A673 (cell line): ENCODE data around the gene ATF7IP2. TPM values are rescaled to one million over a fixed set of nuclear protein-coding genes. Genes with fewer than 3 reads are reported as not detected.

ENCODE experiments used
- BruUV-seq: library from RNA; stranded (reverse); fragments of 400-500 nt; replicated peaks from 2 replicates; lab custom pipeline; 2021; lab: Mats Ljungman, UMichigan
- CTCF ChIA-PET: fragments of 300-600 bp; sonication (Branson Sonifier 250); formaldehyde crosslinking; loops from one replicate; lab custom pipeline; 2022; ENCODE audit warnings: antibody characterized with exemption; lab: Charles Lee
- POLR2A ChIA-PET: fragments of 300-600 bp; sonication (Branson Sonifier 250); formaldehyde crosslinking; loops from one replicate; lab custom pipeline; 2022; ENCODE audit warnings: antibody characterized with exemption; ENCODE audit not compliant: low non-redundant PET; lab: Charles Lee
- DNase-seq: peaks from one replicate; pipeline ENCODE4 v3.0.0-alpha.2; 2015; ENCODE audit warnings: low spot score
- H3K27ac ChIP-seq: fragments of 200-600 bp; sonication (generic); 2 replicates; pipeline ENCODE4 v1.5.1; 2016; ENCODE audit warnings: mixed run types, low read depth, mild to moderate bottlenecking, mixed read lengths, antibody characterized with exemption, low read length; ENCODE audit not compliant: poor library complexity, severe bottlenecking
- H3K27me3 ChIP-seq: fragments of 200-600 bp; sonication (generic); replicated peaks from 2 replicates; pipeline ENCODE4 v1.6.1; 2017; ENCODE audit warnings: mixed run types, low read depth, mild to moderate bottlenecking, mixed read lengths, antibody characterized with exemption, low read length; ENCODE audit not compliant: insufficient read depth, poor library complexity
- H3K36me3 ChIP-seq: fragments of 200-600 bp; sonication (generic); 2 replicates; pipeline ENCODE4 v1.6.1; 2016; ENCODE audit warnings: mixed run types, mild to moderate bottlenecking, mixed read lengths, antibody characterized with exemption, low read length; ENCODE audit not compliant: insufficient read depth, poor library complexity, severe bottlenecking
- H3K4me1 ChIP-seq: fragments of 200-600 bp; sonication (generic); 2 replicates; pipeline ENCODE4 v1.6.1; 2017; ENCODE audit warnings: mixed run types, mild to moderate bottlenecking, mixed read lengths, antibody characterized with exemption, low read length; ENCODE audit not compliant: insufficient read depth, poor library complexity, severe bottlenecking
- H3K4me3 ChIP-seq: fragments of 200-600 bp; sonication (generic); 2 replicates; pipeline ENCODE4 v1.5.1; 2016; ENCODE audit warnings: low read depth, mixed run types, mild to moderate bottlenecking, mixed read lengths, low read length; ENCODE audit not compliant: poor library complexity, severe bottlenecking
- H3K9me3 ChIP-seq: fragments of 200-600 bp; sonication (generic); 2 replicates; pipeline ENCODE4 v1.6.1; 2016; ENCODE audit warnings: mixed run types, low read depth, mild to moderate bottlenecking, mixed read lengths, antibody characterized with exemption, low read length; ENCODE audit not compliant: poor library complexity, severe bottlenecking
- EZH2 ChIP-seq: fragments of 200-600 bp; sonication (generic); IDR thresholded peaks from 2 replicates; pipeline ENCODE4 v1.6.1; 2017; ENCODE audit warnings: borderline replicate concordance, low read depth, mild to moderate bottlenecking, mixed read lengths, antibody characterized with exemption, low read length; ENCODE audit not compliant: poor library complexity, severe bottlenecking
- intact Hi-C: fragments of 100-400 bp; cut with micrococcal nuclease; formaldehyde crosslinking; loops from one replicate; pipeline ENCODE4 v1.10.0; 2022; ENCODE audit not compliant: unreplicated experiment
- total RNA-seq: library from RNA; stranded (reverse); gene quantifications from 2 replicates; pipeline ENCODE4 v1.2.3, GENCODE V29; 2021
- TF ChIP-seq, protein P1 (sequence below): fragments of 300-800, 200-600 bp; sonication (generic); conservative IDR thresholded peaks from 2 replicates; pipeline ENCODE4 v1.5.1; 2017; ENCODE audit warnings: low read depth, mild to moderate bottlenecking, antibody characterized with exemption, low read length, moderate library complexity, mixed read lengths

ATF7IP2 gene
- total RNA-seq, 1 experiment from 2014 or later, result 20.9 TPM

DNA sequence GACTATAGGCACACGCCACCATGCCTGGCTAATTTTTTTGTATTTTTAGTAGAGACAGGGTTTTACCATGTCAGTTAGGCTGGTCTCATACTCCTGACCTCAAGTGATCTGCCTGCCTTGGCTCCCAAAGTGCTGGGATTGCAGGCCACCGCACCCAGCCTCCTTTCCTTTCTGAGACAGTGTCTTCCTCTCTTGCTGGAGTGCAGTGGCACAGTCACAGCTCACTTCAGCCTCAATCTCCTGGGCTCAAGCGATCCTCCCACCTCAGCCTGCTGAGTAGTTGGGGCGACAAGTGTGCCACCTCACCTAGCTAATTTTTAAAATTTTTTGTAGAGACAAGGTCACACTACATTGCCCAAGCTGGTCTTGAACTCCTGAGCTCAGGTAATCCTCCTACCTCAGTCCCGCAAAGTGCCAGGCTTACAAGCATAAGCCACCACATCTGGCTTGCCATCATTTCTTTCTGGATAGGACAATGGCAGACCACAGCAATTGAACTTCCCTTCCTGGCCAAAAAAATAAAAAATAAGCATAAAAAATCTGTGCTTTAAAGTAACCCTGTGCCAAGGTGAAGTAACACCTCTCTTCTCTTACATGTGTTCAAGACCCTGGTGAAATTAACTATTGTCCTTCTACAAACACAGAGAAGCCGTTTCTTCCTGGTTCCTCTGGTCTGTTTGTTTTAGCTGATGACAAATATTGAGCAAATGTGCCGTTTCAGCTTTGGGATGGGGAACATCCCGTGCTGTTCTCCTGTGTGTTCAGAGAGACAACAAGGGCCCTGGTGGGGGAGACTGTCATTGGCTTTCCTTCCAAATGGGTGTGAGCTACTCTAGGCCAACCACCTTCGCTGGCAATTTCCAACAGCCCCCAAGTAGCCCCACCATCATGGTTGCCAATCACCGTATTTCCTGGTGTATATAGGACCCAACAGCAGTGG, 134.3 kb downstream of the ATF7IP2 start:
- Histone ChIP-seq H3K9me3 (no peaks in the 10 kb centered on the region), H3K4me1 (no peaks in the 10 kb centered on the region), H3K36me3 (no peaks in the 10 kb centered on the region), H3K4me3 (no peak overlapping the region), H3K27me3 (no peaks in the 10 kb centered on the region), H3K27ac (no peak overlapping the region)
- TF ChIP-seq, protein P1, sequence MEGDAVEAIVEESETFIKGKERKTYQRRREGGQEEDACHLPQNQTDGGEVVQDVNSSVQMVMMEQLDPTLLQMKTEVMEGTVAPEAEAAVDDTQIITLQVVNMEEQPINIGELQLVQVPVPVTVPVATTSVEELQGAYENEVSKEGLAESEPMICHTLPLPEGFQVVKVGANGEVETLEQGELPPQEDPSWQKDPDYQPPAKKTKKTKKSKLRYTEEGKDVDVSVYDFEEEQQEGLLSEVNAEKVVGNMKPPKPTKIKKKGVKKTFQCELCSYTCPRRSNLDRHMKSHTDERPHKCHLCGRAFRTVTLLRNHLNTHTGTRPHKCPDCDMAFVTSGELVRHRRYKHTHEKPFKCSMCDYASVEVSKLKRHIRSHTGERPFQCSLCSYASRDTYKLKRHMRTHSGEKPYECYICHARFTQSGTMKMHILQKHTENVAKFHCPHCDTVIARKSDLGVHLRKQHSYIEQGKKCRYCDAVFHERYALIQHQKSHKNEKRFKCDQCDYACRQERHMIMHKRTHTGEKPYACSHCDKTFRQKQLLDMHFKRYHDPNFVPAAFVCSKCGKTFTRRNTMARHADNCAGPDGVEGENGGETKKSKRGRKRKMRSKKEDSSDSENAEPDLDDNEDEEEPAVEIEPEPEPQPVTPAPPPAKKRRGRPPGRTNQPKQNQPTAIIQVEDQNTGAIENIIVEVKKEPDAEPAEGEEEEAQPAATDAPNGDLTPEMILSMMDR, result no peak
- TF ChIP-seq EZH2, result no peak
- no peak for DNase-seq
- intact Hi-C loops, result loop anchor here (10.0 kb wide), 1 partner anchor 65 kb away; the partner anchor contains the start of gene EMP2
- ChIA-PET POLR2A (no interaction called here), CTCF (interaction anchor here (0.6 kb wide), 1 partner anchor 367 kb away, joined by 3 read pairs; no protein-coding TSS in a partner anchor)
- BruUV-seq, result no TSS peak

DNA sequence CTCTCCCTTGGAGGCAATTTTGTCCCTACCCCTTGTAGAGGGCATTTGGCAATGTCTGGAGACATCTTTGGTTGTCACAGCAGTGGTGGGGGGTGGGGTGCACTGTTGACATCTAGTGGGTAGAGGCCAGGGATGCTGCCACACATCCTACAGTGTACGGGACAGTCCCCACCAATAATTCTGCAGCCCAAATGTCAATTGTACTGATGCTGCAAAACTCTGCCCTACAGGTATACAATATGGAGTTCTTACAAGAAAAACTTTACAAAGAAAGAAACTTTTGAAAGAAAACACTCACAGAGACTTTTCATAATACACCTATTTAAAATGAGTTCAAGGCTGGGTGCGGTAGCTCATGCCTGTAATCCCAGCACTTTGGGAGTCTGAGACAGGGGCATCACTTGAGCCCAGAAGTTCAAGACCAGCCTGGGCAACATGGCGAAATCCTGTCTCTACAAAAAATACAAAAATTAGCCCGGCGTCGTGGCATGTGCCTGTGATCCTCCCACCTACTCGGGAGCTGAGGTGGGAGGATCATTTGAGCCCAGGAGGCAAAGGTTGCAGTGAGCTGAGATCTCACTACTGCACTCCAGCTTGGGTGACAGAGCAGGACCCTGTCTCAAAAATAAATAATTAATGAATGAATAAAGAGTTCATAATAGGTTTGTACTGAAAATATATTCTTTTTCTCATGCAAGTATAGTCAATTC, 135.2 kb downstream of the ATF7IP2 start:
- no TSS peak for BruUV-seq
- Histone ChIP-seq H3K9me3 (no peaks in the 10 kb centered on the region), H3K4me1 (no peaks in the 10 kb centered on the region), H3K27ac (no peak overlapping the region), H3K36me3 (no peaks in the 10 kb centered on the region), H3K4me3 (no peak overlapping the region), H3K27me3 (no peaks in the 10 kb centered on the region)
- ChIA-PET POLR2A (no interaction called here), CTCF (no interaction called here)
- TF ChIP-seq, protein P1, result no peak
- intact Hi-C loops, result loop anchor here (10.0 kb wide), 1 partner anchor 64 kb away; the partner anchor contains the start of gene EMP2
- no peak for DNase-seq

DNA sequence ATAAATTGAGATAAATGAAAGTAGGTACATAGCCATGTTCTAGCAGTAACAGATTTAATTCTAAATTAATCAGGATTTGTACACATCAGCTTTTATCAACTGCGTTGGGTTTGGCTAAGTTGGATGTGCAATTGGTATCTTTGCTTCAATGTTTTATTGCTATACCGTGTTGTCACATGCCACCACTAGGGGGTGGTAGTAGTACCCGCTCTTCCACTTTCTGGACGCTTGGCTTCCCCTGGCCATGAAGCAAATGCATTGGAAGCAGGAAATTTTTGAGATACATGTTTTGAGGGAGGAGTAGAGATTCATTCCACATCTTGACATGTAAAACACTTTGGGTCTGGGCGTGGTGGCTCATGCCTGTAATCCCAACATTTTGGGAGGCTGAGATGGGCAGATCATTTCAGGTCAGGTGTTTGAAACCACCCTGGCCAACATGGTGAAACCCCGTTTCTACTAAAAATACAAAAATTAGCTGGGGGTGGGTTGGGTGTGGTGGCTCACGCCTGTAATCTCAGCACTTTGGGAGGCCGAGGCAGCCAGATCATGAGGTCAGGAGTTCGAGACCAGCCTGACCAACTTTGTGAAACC, 135.9 kb downstream of the ATF7IP2 start:
- ChIA-PET POLR2A (interaction anchor here (0.7 kb wide), 1 partner anchor 208 kb away, joined by 3 read pairs; no protein-coding TSS in a partner anchor), CTCF (no interaction called here)
- TF ChIP-seq, protein P1, result peak; percentile 79
- TF ChIP-seq EZH2, result no peak
- no TSS peak for BruUV-seq
- Histone ChIP-seq H3K27ac (no peak overlapping the region), H3K27me3 (no peaks in the 10 kb centered on the region), H3K36me3 (no peaks in the 10 kb centered on the region), H3K4me3 (no peak overlapping the region), H3K4me1 (no peaks in the 10 kb centered on the region), H3K9me3 (no peaks in the 10 kb centered on the region)
- intact Hi-C loops, result loop anchor here (10.0 kb wide), 1 partner anchor 63 kb away; the partner anchor contains the start of gene EMP2
- DNase-seq, result peak; percentile 73
